Stimulated activated naive CD8-positive, alpha-beta T cell treated with anti-CD3 and anti-CD28 coated beads, Interleukin-15, amount 100 ng/mL, for 72 hours (primary cell): ENCODE data around the gene TRABD2B.

ENCODE experiments used
- ATAC-seq: fragments of 150-1000 bp; cut with Tn5 transposase; 2 replicates; pipeline ENCODE4 v1.10.0; 2021; ENCODE audit warnings: mild to moderate bottlenecking, moderate library complexity
- DNase-seq, 2 donors: peaks; one replicate each; pipeline ENCODE4 v3.0.0; 2021 to 2022
- H3K27ac Mint-ChIP-seq, 2 donors: one replicate each; pipeline ENCODE4 v1.8.0; 2022; ENCODE audit warnings: mild to moderate bottlenecking in 2 of 2, mixed read lengths in 2 of 2, moderate library complexity in 2 of 2
- H3K27me3 Mint-ChIP-seq: one replicate; pipeline ENCODE4 v1.8.0; 2022; ENCODE audit warnings: mixed read lengths
- H3K4me1 Mint-ChIP-seq: one replicate; pipeline ENCODE4 v1.8.0; 2022; ENCODE audit warnings: mild to moderate bottlenecking, mixed read lengths
- H3K4me3 Mint-ChIP-seq, 2 donors: one replicate each; pipeline ENCODE4 v1.8.0; 2022; ENCODE audit warnings: mild to moderate bottlenecking in 2 of 2, mixed read lengths in 2 of 2, moderate library complexity in 1 of 2
- H3K9me3 Mint-ChIP-seq, 2 donors: one replicate each; pipeline ENCODE4 v1.8.0; 2022; ENCODE audit warnings: mixed read lengths in 2 of 2

The TRABD2B gene

DNA sequence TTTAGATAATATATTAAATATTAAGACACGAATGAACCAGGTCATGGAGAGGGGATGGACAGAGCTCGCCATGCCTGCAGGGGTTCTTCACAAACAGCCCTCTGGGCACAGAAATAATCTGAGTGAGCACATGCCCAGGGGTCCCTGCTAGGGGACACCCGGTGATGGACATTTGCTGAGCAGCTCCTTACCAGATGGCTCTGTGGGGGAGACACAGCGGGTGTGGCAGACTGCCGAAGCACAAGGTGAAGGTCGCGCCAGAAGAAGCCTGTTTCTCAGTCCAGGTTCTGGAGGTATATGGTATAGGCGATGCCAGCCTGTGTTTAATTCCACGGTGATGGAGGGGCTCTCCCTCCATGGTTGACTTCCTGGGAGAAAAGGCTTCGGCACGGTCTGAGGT lies 9.6 kb downstream of the TRABD2B start:
- Mint-ChIP-seq H3K27me3 (peaks cover 86% of the 10 kb centered on the region), H3K4me1 (peaks cover 8% of the 10 kb centered on the region), H3K27ac (no peak overlapping the region), H3K4me3 (no peak overlapping the region), H3K9me3 (no peaks in the 10 kb centered on the region)
- ATAC-seq (no peak), DNase-seq (no peak)

- ATAC-seq, result no peak
- H3K27me3 Mint-ChIP-seq, result peaks cover 86% of the 10 kb centered on the region
- H3K9me3 Mint-ChIP-seq, result no peaks in the 10 kb centered on the region
- no peak overlapping the region for H3K27ac Mint-ChIP-seq
- H3K4me1 Mint-ChIP-seq, result peaks cover 8% of the 10 kb centered on the region
- DNase-seq, result no peak
- no peak overlapping the region for H3K4me3 Mint-ChIP-seq
These were observed 10.4 kb downstream of the TRABD2B start for GRCh38 chr1:47986761-47987200.

DNA sequence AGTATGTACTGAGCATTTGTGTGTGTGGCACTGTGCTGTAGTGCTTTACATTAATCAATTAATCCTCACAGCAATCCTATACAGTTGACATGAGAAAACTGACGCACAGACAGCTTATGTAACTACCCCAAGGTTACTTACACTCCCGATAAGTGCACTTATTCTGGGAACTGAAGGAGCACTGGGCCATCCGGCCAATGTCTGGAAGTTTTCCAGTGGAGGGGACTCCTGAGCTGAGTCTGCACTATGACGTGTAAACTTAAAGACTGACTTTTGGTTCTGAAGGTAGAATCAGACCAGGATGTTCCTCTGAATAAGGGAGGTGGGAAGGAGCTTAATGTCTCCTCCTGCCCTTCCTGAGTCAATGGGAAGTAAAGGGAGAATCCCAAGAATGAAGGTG lies 12.2 kb downstream of the TRABD2B start:
- Mint-ChIP-seq H3K9me3 (no peaks in the 10 kb centered on the region), H3K27me3 (peaks cover 71% of the 10 kb centered on the region), H3K4me1 (peaks cover 8% of the 10 kb centered on the region), H3K4me3 (no peak overlapping the region), H3K27ac (no peak overlapping the region)
- ATAC-seq (no peak), DNase-seq (no peak)

DNA sequence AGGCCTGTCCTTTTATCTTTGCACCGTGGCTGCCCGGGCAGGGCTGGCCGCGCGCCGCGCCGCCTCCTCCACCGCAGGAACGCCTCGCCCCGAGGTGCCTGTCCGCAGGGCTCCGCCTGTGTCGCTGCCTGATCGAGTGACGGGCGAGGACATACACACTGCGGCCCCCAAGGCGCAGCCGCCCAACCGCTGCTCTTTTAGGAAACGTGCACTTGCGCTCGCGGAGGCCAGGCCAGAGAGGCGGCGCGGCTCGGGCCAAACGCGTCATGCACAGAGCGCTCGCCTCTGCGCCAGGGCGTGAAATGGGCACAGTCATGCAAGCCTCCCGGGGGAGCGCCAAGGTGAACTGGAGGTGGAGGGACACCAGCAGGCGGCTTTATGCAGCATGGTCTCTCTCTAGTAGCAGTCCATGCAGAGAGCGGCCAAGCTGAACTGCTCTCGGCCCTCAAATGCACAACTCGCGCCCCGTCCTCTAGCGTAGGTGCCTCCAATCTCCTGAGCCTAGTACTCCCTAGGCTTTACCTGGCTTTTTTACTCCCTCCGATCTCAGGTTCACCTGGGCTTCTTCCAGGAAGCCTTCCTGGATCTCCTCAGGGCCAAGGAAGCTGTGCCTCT lies 12.9 kb downstream of the TRABD2B start:
- H3K4me1 Mint-ChIP-seq, result peaks cover 8% of the 10 kb centered on the region
- no peak overlapping the region for H3K4me3 Mint-ChIP-seq
- DNase-seq, result no peak
- peaks cover 70% of the 10 kb centered on the region for H3K27me3 Mint-ChIP-seq
- no peaks in the 10 kb centered on the region for H3K9me3 Mint-ChIP-seq
- H3K27ac Mint-ChIP-seq, result no peak overlapping the region
- peak; percentile 35 for ATAC-seq

- DNase-seq (no peak), ATAC-seq (no peak)
- no peak overlapping the region for H3K27ac Mint-ChIP-seq
- H3K27me3 Mint-ChIP-seq, result peaks cover 74% of the 10 kb centered on the region
- peaks cover 8% of the 10 kb centered on the region for H3K4me1 Mint-ChIP-seq
- H3K4me3 Mint-ChIP-seq, result no peak overlapping the region
- H3K9me3 Mint-ChIP-seq, result no peaks in the 10 kb centered on the region
These were observed 13.5 kb downstream of the TRABD2B start for GRCh38 chr1:47983691-47984090.

DNA sequence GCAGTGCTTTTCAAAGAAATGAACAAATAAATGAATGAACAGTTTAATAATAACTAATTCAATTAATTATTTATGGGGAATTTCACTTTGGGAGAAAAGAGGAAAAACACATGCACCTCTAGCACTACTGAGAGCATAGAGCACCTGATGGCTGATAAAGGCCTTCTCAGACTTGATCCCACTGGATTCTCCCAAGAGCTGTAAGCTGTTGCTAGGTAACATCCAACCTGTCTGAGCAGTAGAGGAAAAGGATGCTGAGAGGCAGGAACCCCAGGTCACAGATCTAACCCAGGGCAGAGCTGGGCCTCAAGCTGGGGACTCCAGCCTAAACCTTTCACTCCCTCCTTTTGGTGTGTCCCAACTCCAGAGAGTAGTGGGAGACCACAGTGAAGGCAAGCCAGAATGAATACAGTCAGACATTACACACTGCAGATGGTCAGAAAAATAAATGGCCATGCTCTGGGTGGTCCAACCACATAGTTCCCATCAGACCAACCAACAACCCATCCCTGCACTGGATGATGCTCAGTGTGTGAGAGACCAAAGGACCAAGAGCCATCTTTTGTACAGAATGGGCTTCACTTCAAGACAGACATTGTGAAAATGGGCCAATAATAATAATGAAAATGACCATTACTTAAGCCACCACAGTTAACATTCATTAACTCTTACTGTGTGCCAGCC lies 15.4 kb downstream of the TRABD2B start:
- Mint-ChIP-seq H3K27ac (no peak overlapping the region), H3K4me3 (no peak overlapping the region), H3K27me3 (peaks cover 60% of the 10 kb centered on the region), H3K9me3 (no peaks in the 10 kb centered on the region), H3K4me1 (peaks cover 8% of the 10 kb centered on the region)
- ATAC-seq (no peak), DNase-seq (no peak)

- Mint-ChIP-seq H3K27me3 (peaks cover 47% of the 10 kb centered on the region), H3K27ac (no peak overlapping the region), H3K4me1 (peaks cover 8% of the 10 kb centered on the region), H3K9me3 (no peaks in the 10 kb centered on the region), H3K4me3 (no peak overlapping the region)
- DNase-seq (no peak), ATAC-seq (no peak)
These were observed 16.7 kb downstream of the TRABD2B start for GRCh38 chr1:47980501-47980900.

- Mint-ChIP-seq H3K4me3 (no peak overlapping the region), H3K9me3 (no peaks in the 10 kb centered on the region), H3K4me1 (peaks cover 5% of the 10 kb centered on the region), H3K27me3 (peaks cover 39% of the 10 kb centered on the region), H3K27ac (no peak overlapping the region)
- ATAC-seq (no peak), DNase-seq (no peak)
These were observed 17.5 kb downstream of the TRABD2B start for GRCh38 chr1:47979724-47980123.

GRCh38 chr1:47978486-47978885 lies 18.7 kb downstream of the TRABD2B start:
- peaks cover 36% of the 10 kb centered on the region for H3K27me3 Mint-ChIP-seq
- H3K4me1 Mint-ChIP-seq, result no peaks in the 10 kb centered on the region

DNA sequence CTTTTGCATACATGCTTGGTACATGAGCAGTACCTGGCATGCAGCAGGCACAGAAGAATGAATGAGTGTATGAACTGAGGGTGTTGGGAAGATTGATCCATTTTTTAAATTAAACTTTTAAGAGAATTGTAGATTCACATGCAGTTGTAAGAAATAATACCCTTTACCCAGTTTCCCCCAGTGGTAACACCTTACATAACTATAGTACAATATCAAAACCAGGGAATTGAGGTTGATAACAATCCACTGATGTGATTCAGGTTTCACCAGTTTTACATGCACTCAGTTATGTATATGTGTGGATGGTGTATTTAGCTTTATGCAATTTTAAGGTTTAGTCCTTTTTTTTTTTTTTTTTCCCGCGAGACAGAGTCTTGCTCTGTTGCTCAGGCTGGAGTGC lies 20.5 kb downstream of the TRABD2B start:
- ATAC-seq (no peak), DNase-seq (no peak)
- H3K27ac Mint-ChIP-seq, result no peak overlapping the region
- no peaks in the 10 kb centered on the region for H3K9me3 Mint-ChIP-seq
- no peaks in the 10 kb centered on the region for H3K4me1 Mint-ChIP-seq
- H3K27me3 Mint-ChIP-seq, result peaks cover 18% of the 10 kb centered on the region
- no peak overlapping the region for H3K4me3 Mint-ChIP-seq

More at GRCh38 chr1:47978486-47978885, 18.7 kb downstream of the TRABD2B start:
- no peak for ATAC-seq
- no peak overlapping the region for H3K27ac Mint-ChIP-seq
- no peak for DNase-seq
- H3K4me3 Mint-ChIP-seq, result no peak overlapping the region
- no peaks in the 10 kb centered on the region for H3K9me3 Mint-ChIP-seq

DNA sequence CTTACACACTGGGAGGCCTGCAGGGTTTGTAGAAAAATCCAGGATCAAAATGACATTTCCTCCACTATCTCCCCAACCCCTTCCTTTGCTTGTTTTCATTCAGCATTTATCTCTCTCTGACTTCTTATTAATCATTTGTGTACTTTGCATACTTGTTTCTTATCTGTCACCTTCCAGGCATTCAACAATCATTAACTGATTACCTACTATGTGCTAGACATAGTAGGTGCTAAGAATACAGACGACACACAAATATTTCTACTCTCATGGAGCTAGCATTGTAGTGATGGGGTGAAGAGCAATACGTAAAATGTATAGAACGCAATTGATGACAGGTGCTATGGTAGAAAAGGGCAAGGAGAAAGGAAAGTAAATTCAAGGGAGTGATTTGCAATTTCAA lies 20.9 kb downstream of the TRABD2B start:
- no peaks in the 10 kb centered on the region for H3K9me3 Mint-ChIP-seq
- H3K27ac Mint-ChIP-seq, result no peak overlapping the region
- H3K4me1 Mint-ChIP-seq, result no peaks in the 10 kb centered on the region
- H3K27me3 Mint-ChIP-seq, result peaks cover 17% of the 10 kb centered on the region
- no peak overlapping the region for H3K4me3 Mint-ChIP-seq
- no peak for DNase-seq
- no peak for ATAC-seq

GRCh38 chr1:47975302-47975921 lies 21.8 kb downstream of the TRABD2B start:
- Mint-ChIP-seq H3K4me1 (no peaks in the 10 kb centered on the region), H3K27me3 (peaks cover 17% of the 10 kb centered on the region), H3K27ac (no peak overlapping the region), H3K4me3 (no peak overlapping the region), H3K9me3 (no peaks in the 10 kb centered on the region)
- ATAC-seq, result no peak
- DNase-seq, result no peak

DNA sequence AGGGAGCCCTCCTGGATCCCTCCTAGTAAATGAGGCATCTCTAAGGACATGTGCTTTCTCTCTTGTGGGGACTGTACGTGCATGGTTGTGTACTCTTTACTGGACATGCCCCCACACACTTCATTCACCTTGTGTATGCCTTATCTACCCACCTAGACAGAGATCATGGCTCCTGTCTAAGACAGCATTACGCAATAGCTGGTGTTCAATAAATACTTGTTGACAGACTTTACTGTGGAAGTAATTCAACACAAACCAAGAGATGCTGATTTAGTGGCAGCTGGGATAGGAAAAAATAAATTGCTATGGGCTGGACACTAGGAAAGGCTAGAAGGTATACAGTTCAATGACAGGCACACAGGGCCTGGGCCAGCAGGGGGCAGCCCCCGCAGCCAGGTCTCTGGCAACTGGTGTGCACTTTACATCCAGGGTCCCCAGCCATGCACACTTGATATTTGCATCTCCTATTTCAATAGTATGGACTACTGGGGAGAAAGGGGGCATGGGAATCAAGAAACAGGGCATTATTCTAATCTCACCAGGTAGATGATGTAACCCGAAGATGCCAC lies 24.2 kb downstream of the TRABD2B start:
- Mint-ChIP-seq H3K4me1 (no peaks in the 10 kb centered on the region), H3K4me3 (no peak overlapping the region), H3K9me3 (no peaks in the 10 kb centered on the region), H3K27me3 (peaks cover 9% of the 10 kb centered on the region), H3K27ac (no peak overlapping the region)
- no peak for DNase-seq
- ATAC-seq, result no peak

- Mint-ChIP-seq H3K27ac (no peak overlapping the region), H3K27me3 (peaks cover 9% of the 10 kb centered on the region), H3K4me3 (no peak overlapping the region), H3K4me1 (no peaks in the 10 kb centered on the region), H3K9me3 (no peaks in the 10 kb centered on the region)
- DNase-seq (no peak), ATAC-seq (no peak)
These were observed 25.6 kb downstream of the TRABD2B start for GRCh38 chr1:47971385-47972160.

DNA sequence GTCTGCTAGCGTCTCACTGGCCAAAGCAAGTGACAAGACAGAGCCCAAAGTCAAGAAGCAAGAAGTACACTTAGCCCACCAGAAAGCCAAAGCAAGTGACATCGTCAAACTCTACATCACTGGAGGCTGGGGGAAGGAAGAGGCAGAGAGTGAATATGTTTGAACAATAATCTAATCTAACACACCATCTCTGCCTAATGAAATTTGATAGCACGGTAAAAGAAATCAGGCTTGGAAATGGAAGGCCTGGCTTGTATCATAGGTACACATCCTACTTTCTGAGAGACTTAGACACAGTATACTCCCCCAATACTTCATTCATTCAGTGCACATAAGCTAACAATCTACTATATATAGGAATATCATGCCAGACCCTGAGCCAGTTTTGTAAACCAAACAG lies 26.3 kb downstream of the TRABD2B start:
- peaks cover 9% of the 10 kb centered on the region for H3K27me3 Mint-ChIP-seq
- no peak overlapping the region for H3K4me3 Mint-ChIP-seq
- ATAC-seq, result no peak
- no peaks in the 10 kb centered on the region for H3K4me1 Mint-ChIP-seq
- no peaks in the 10 kb centered on the region for H3K9me3 Mint-ChIP-seq
- no peak for DNase-seq
- no peak overlapping the region for H3K27ac Mint-ChIP-seq
